ENCODE data around the gene PRSS27.
"Not testable (repeated sequence)": the region's sequence is repeated elsewhere in the genome, so short reads cannot be mapped to it uniquely, and the experiment has no call there.

The PRSS27 gene

DNA sequence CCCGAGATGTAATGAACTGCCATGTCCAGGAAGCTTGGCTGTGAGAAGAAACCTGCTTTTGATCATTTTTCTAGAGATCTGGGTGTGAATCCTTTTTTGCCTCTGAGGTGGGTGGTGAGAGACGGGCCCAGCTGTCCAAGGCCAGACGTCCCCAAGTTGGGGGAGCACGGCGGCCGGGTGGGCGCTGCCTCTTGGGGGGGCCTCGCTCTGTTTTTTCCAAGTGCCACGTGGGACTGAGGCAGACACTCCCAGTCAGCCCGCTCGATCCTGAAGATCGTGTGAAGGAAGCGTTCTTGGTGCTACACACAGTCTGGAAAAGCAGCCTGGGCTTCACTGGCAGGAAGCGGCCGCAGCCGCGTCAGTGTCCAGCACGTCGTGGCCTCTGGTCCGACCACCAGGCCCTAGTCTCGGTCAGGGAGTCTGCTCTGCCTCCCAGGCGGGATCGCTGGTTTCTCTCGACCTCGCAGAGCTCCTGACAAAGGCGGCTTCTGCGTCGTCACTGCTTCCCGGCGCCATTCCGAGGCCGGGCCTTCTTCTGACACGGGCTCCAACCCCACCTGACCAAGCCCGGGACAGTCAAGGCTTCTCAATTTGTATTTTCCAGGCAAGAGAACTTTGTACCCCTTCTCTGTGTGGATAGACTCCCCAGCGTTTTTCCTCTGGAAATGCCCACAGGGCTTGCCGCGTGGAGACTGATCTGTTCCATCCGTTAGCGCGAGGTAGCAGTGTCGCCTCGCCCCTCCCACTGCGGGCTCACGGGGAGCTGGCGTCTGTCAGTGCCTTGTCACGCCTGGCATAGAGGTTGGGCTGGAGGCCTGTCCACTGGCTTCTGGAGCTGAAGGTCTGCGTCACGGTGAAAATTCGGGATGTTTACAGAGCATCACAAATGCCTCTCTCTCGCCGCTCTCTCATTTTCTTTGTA is 12.4 kb downstream of the PRSS27 start:
- no peak for DNase-seq

DNA sequence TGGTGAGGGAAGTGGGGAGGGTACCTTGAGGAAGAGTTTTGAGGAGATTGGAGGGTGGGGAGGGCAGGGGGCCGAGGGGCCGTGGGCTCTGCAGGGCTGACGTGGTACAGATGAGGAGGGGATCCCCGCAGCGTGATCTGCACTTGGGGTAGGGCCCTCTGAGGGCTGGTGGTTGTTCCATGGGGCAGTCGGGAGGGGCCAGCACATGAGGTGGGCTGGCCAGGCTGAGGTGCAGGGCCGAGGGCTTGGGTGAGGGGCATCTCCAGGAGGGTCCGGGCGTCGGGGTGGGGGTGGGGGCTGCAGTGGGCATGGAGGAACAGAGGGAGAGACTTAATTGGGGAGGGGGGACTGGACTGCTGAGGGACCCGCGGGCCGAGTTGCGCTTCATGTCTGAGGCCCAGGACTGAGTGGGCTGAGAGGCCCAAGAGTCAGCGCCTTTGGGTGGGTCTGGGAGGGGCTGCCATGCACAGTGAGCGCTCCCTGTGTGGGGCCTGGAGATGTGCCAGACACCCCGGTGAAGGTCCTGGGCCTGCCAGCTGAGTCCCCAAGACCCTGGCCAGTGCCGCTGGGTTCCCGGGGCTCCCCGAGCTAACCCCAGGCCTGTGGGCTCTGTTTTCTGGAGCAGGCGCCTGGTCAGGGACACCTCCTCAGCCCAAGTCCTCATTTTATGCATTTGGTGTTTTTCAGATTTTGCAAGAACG is 13.3 kb downstream of the PRSS27 start:
- no peak for DNase-seq

DNA sequence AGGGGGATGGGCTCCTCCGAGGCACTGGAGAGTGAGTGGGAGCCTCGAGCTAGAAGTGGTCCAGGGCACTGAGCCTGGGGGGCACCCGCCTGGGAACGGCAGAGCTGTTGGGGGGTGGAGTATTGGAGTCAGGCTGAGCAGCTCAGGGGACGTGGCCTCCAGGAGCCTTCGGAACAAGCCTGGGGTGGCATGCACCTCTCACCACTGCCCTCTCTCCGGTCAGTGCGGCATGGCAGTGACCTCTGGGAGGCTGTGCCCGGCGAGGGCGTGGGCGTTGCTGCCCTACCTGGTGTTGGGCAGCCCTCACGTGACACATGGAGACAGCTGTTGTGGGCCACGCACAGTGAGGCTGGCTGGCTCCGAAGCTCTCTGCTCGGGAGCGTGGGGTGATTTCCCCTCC is 13.9 kb downstream of the PRSS27 start:
- no peak for DNase-seq

DNA sequence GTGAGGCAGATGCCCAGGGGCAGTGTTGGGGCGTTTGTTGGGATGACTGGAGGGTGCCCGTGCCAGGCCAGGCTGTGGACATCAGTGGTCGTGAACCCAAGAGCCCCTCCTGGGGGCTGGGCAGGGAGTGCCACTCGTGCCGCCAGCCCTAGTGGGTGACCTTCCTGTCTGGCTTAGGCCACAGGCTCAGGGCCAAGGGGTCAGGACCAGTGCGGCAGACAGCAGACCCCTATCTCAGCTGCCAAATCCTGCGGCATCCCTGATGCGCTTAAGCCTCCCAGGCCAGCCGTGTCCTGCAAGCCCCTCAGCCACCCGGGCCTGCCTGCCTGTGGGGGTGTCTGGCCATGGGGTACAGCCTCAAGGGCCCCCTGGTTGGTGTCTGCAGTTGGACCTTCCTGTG is 14.7 kb downstream of the PRSS27 start:
- no peak for DNase-seq

DNA sequence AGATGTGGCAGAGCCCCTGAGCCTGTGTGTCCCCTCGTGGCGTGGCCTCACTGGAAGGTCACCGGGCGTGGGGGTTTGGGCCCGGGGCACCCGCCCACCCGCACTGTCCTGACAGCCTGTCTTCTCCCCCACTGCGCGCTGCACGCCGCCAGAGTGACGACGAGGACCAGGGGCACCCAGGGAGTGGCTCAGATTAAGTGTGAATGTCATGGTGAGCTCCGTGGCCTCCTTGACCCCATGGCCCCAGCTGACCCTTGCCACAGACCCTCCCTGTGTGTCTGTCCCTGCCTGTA is 15.1 kb downstream of the PRSS27 start:
- DNase-seq, result no peak

DNA sequence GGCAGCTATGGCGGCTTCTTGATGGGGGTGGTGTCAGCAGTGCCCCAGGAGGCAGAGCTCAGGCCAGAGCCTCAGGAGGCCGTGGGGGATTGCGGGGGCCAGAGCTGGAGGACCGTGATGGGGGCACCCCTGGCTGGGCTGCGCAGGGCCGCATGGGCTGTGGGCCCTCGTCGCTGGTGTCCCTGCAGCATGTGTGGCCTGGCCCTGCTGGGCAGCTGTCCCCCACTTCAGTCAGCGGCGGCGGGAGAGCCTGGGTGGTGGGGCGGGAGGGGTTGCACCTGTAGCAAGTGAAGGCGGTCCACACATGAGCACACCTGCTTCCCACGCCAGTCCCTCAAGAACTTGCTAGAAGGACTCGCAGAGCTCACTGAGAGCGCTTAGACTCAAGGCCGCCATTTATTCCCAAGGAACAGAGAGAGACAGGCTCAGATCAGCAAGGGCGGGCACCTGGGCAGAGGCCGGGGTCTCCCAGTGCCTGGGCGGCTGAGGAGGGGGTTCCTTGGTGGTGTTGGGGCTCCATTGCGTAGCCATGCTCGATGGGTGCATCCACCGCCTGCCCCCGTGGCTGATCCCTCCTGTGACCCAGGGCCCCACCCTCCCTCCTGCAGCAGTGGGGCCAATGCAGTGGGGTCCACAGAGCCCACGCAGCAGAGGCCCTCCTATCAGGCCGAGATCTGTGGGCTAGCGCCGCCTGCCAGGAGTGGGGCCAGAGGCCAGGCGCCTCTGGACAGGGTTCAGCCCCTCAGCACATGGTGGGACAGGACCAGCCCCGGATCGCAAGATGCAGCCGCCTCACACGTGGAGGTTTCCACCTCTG is 15.7 kb downstream of the PRSS27 start:
- DNase-seq, result no peak

DNA sequence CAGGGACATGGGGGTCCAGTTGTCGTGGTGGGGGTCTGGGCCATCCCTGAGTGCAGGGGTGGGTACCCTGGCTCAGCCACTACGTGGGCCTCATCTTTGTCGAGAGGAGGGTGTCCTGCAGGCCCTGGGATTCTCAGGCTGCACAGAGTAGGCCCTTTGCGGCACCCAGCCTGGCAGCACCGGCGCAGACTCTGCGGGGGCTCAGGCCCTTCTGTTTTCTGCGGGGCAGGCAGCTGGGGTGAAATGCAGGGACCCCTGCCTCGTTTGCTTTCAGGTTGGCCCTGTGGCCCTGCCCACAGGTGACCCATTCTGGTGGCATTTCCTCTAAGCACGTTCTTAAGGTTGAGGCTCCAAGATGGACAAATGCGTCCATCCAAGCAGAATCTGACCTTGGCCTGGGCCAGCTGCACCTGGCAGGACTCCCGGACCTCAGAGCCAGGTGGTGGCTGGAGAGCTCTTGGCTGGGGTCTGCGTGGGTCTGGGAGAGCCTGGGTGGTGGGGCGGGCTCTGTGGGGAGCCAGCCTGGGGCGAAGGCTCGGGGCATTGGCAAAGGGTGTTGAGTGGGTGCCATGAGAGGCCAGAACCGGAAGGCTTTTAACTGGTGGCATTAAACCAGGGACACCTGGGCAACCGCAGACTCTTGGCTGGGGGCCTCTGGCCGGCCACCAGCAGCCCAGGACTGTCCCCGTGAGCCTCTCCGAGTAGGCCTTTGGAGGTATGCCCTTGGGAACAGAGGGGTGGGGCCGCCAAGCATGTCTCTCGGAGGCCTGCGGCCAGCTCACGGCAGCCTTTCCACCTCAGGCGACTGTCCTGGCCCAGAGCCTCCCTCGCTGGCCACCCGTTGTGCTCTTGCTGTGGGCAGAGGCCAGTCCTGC is 16.9 kb downstream of the PRSS27 start:
- DNase-seq, result no peak

DNA sequence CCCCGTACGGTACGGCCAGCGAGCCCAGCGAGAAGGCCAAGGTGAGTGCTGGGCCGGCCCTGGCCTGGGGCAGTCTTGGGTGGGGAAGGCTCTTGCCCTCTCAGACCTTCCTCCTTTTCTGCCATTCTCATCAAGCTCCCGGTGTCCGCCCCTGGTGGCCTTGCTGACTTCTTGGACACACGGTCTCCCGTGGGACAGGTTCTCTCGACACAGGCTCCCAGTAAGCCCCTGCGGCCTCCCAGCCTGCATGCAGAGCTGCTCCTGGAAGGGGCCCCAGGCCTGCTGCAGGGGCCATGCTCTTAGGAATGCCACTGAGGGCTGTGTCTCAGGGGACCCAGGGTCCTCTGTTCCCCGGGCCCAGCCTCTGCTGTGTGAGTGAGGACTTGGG is 17.6 kb downstream of the PRSS27 start:
- no peak for DNase-seq

DNA sequence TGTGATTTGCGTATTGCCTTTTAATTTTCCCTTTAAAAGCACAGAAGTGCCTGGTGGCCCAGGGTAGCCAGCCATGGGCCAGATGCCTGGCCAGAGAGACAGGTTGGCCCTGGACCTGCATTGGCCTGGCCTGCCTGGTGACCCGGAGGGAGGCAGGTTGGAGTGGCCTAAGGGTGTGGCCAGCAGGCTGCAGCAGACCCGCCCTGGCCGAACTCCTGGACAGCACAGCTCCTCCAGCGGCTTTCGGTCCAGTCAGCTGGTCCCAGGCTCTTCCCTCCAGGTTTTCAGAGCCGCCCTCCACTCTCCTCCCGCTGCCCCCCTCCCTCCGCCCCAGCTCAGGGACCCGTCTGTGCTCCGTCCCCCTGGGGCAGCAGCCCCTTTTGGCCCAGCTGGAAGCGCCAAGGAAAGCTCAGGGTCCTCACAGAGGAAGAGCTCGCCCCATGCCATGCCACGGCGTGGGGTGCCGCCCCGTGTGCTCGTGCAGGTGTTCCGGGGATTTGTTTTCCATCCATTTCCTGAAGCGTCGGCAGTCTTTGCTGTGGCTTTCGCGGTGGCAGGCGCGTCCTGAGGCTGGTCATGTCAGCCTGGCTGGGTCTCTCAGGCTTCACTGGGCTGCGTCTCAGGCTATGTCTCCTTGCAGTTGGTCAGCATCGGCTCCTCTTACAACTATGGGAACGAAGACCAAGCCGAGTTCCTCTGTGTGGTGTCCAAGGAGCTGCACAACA is 18.1 kb downstream of the PRSS27 start:
- DNase-seq, result no peak

DNA sequence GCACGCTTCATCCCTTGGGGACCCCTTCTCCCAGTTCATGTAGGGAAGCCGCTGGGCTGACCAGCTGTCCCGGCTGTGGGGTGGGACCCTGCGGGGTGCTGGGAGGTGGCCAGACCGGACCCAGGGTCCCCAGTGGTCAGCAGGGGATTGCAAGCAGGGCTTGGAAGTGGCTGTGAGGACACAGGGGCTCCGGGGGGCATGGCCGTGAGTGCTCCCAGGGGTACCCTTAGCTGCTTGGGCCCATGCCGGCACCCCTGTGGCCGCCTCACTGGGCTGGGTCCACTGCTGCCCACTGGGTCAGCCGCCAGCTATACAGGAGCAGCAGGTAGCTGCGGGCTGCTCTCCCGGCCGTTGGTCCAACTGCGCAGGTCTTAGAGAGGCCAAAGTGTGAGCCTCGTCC is 18.8 kb downstream of the PRSS27 start:
- no peak for DNase-seq

DNA sequence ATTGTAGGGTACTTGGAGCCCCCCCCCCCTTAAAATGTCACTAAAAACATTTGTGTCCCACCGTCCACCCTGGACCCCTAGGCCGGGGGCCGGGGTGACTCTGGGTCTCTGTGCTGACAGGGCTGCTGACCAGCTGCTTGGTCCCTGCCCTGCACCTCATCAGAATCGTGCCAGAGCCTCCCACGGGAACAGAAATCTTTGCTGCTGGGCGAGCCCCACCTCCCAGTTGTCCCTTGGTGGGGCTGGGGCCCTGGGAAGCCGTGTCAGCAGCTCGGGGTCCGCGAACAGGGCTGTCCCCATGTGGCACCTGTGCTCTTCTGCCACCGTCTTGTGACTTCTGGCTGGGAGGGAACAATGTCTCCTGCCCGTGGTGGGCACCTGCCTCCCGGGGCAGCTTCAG is 19.2 kb downstream of the PRSS27 start:
- DNase-seq, result no peak

DNA sequence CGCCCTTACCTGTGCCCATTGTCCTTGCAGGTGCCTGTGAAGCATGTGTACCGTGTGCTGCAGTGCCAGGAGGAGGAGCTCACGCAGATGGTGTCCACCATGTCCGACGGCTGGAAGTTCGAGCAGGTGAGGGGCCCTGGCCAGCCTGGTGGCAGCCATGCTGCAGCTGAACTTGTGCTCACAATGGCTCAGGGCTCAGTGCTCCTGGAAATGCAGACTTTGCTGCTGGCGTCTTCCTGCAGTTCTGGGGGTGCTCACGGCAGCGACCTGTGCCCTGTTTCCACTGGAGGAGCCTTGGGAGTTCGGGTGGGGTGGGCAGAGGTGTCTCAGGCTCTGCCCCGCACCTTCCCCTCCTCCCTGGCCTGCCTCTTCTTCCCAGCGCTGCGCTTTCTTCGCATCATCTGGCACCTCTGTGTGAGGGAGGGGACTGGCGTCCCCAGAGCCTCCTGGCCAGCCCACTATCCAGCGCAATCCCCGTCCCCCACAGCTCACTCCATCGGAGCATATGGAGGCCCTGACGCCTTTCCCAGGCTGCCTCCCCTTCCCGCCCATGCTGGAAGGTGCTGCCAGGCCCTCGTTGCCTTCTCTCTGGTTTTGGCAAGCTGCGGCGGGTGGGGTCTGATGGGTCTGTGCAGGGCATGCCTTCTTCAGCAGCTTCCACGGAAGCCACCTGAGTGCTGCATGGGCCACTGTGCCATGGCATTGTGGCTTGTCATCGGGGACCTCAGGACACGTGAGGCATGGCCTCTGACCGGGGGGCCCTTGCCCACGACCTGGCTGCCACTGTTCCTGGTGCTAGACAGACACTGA is 20.0 kb downstream of the PRSS27 start:
- no peak for DNase-seq

DNA sequence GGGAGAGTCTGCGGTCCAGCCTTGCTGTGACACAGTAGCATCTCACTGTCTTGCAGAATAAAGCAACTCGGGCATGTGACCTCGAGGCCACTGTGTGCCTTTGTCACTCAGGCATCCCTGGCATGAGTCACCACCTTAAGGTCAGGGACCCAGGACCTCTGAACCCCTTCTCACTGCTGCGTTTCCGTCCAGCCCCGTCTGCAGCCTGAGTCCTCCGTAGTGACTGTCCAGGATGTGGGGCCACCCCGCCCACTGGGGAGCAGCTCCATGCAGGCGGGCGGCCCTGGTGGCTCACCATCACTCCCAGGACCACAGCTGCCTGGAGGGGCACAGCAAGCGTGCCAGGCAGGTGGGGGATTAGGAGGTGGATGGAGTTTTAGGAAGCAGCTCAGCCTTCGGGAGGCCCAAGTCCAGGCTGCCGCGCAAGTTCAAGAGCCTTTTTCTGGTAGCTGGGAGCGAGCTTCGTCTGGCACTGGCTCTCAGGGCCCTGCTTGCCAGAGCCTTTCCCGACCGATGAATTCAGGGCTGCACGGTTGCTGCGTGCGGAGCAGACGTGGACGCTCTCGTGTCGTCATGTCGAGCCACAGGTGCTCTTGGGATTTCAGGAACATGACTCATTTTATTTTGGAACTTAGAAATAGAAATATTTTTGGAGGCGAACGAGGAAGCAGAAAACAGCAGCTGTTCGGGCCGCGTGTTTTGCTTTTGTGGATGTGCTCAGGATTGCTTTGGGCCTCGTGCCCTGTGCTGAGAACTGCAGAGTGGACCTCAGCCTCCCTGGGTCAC is 20.9 kb downstream of the PRSS27 start:
- DNase-seq, result no peak

DNA sequence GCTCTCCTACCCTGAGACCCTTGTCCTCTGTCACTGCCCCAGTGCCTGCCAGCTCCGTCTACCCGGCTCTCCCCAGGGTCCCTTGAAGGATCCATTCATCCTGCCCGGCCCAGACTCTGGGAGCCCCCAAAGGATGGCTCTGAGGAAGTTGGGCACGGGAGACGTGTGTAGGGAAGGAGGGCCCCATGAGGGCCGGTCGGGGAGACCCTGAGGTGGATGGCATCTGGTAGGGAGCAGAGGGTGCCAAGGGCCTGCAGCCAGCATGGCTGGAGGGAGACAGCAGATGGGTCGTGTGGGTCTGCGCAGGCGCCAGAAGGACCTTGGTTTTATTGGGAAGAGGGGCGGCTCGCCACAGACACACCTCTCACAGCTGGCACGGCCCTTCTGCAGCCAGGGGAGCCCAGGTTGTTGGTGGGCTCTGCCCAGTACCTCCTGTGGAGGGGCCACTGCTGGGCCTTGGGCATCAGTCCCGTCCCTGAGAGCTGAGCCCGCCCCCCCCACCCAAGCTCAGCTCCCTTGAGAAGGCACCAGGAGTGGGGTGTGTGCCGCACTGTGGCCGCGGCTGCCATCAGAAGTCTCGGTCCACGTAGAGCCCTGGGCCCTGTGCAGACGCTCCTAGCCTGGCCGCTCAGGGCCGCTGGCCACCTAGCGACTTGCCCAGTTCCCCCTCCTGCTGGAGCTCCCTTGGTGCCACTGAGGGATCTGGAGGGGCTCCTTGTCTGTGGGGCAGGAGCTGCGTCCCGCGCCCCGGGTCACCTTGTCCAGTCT is 21.7 kb downstream of the PRSS27 start:
- no peak for DNase-seq

DNA sequence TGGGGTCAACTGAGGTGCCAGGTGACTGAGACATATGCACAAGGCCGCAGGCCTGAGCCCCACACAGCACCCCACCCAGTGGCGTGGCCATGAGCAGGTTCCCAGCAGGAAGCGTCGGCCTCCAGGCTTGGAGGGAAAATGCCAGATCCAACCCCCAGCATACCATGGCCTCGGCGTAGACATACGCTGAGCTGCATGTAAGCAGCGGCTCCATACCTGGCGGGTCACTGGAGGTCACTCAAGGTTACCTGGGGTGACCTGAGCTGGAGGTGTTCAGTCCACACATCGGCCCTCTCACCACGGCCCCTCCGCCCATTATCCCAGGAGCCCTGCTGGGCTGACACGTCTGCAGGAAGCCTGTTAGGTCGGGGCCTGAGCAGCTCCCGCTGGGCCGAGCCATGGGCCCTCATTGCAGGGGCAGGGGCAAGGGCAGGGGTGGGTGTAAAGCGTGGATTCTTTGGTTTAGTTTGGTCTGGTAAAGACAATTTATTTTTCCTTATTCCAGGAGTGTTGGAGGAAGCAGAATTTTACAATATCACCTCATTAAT is 22.5 kb downstream of the PRSS27 start:
- DNase-seq, result no peak

DNA sequence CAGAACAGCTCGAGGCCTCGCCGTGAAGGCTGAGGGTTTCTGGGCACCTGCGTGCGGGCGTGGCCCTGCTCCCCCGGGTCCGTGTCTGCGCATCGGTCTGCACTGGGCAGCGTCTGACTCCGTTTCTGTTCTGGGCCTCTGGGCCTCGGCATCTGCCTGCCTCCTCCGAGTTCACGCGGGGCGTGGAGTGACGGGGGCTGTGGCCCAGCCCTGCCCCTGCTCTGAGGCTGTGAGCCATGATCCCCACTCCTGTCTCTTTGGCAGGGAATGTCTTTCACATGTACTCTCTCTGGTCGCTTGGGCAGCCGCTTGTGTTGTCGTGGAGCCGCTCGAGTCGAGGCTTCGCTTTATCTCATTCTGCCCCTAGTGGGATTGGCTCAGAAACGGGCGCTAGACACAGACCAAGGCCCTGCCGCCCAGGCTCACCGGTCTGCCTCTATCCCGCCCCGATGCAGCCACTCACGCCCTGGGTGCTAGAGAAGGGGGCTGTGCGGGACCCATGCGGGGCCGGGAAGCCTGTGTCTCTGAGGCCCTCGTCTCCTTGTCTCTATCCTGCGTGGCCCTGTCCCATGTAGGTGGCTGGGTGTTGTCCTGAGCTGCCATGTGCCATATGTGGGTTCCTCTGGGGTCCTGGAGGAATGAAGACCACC is 23.3 kb downstream of the PRSS27 start:
- not testable (repeated sequence) for DNase-seq

DNA sequence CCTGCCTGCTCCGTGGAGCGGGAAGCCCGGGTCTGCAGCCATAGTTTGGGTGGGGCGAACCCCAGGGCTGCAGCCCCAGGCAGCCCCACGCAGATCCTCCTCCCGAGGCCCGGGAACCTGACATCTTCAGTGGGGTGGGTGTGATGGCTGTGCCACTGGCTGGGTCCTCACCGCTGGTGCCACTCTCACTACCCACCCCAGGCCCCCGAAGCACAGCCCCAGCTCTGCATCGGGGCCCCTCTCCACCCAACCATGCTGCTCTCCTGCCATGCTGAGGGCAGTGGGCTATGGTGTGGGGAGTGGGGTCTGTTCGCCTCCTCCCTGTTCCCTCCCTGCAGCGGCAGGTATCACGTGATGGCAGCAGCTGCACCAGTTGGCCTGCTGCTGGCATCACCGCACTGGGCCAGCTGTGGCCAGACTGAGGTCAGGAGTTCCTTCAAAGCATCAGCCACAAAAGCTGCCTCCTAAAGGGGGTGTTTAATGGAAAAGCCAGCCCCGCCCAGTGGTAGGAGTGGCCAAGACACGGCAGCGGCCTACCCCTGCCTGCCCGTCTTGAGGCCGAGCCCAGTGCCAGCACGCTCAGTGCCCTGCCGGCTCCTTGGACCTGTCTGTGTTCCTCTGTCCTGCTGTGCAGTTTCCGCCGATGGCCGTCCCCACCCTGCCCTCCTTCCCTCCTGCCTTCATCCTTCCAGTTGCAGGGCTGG is 26.9 kb downstream of the PRSS27 start:
- DNase-seq, result no peak

Data from activated CD4-positive, alpha-beta T cell treated with anti-CD3 and anti-CD28 coated beads, Interleukin-2, amount 50 U/mL, for 1 hour (primary cell).